Testis (tissue), 2 donors: ENCODE data around the gene LEF1.

ENCODE experiments used
- POLR2A ChIP-seq: fragments of 450-650 bp; IDR thresholded peaks from one replicate; pipeline ENCODE4 v1.6.1; 2017; ENCODE audit warnings: antibody characterized with exemption, mild to moderate bottlenecking, moderate library complexity
- TF ChIP-seq, protein P1 (sequence below), 3 experiments: fragments of 450-650 bp in 2 of 3; fragments of 200-600 bp in 1 of 3; sonication (generic) in 1 of 3; IDR thresholded peaks; one replicate each; pipeline ENCODE4 v1.5.1; 2016 to 2019; ENCODE audit warnings: antibody characterized with exemption in 3 of 3, mild to moderate bottlenecking in 2 of 3, moderate library complexity in 1 of 3

DNA sequence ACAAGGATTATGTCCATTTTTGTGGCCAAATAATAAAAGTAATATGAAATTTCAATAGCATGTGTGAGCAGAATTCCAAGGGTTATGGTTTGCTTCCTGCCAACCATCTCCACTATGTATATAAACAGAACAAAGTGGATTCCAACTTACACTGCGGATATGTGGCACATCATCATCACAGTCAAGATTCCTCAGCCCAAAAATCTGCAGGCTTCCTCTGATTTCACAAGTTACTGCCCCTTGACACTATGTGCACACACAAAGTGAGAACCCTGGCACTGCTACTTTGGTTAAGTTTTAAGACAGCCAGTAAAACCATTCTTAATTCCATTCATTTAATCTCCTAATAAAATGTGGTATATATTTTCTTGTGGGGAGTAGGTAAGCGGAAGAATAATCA lies 76.4 kb downstream of the LEF1 start:
- TF ChIP-seq, protein P1, sequence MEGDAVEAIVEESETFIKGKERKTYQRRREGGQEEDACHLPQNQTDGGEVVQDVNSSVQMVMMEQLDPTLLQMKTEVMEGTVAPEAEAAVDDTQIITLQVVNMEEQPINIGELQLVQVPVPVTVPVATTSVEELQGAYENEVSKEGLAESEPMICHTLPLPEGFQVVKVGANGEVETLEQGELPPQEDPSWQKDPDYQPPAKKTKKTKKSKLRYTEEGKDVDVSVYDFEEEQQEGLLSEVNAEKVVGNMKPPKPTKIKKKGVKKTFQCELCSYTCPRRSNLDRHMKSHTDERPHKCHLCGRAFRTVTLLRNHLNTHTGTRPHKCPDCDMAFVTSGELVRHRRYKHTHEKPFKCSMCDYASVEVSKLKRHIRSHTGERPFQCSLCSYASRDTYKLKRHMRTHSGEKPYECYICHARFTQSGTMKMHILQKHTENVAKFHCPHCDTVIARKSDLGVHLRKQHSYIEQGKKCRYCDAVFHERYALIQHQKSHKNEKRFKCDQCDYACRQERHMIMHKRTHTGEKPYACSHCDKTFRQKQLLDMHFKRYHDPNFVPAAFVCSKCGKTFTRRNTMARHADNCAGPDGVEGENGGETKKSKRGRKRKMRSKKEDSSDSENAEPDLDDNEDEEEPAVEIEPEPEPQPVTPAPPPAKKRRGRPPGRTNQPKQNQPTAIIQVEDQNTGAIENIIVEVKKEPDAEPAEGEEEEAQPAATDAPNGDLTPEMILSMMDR (IDR thresholded peaks at IDR 0.05) = no peak
- TF ChIP-seq POLR2A = no peak
